ENCODE measurements around the gene SYT5.

Gene SYT5

DNA sequence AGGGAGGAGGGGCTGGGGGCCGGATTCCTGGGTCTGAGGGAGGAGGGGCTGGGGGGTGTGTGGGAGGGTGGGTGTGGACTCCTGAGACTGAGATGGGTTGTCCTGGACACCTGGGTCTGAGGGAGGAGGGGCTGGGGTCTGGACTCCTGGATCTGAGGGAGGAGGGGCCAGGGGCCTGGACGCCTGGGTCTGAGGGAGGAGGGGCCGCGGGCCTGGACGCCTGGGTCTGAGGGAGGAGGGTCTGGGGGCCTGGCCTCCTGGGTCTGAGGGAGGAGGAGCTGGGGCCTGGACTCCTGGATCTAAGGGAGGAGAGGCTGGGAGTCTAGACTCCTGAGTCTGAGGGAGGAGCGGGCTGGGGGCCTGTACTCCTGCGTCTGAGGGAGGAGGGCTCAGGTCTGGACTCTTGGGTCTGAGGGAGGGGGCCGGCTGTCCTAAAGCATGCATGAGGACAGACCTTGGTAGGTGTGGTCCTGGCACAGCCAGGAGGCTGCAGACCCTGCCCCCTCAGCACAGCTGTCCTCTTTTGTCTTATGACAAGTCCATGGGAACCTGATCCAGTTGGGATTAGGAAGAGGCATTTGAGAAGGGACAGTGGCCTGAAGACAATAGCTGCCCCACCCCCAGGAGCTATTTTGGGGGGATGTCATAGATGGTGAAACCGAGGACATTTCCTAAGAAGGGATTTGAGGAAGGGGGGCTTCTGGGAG lies 32.4 kb downstream of the SYT5 start:
- DNase-seq (ENCODE audit: low read depth, low spot score): no peak

DNA sequence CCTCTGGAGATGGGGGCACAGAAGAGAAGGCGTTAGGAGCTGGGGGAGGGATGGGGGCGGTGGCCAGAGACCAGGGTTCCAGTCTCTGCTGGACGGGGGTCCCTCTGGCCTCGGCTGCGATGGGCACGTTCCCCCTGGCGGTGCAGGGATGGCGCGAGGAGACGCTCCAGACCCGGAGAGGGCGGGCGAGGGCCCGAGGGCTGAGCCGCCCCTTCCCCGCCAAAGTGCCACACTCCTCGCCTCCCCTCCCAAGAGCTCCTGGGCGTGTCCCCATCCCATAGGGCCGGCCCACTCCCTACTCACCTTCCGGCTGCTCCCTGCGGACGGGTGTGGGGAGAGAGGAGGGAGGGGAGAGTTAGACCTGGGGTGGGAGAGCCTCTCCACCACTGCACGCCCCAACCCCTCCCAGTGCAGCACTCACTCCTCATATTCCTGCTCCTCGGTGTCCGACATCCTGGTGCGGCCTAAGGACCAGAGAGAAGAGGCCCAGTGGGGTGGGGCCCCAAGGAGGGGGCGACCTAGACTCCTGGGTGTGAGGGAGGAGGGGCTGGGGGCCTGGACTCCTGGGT lies 33.3 kb downstream of the SYT5 start:
- DNase-seq (ENCODE audit: low read depth, low spot score): no peak

DNA sequence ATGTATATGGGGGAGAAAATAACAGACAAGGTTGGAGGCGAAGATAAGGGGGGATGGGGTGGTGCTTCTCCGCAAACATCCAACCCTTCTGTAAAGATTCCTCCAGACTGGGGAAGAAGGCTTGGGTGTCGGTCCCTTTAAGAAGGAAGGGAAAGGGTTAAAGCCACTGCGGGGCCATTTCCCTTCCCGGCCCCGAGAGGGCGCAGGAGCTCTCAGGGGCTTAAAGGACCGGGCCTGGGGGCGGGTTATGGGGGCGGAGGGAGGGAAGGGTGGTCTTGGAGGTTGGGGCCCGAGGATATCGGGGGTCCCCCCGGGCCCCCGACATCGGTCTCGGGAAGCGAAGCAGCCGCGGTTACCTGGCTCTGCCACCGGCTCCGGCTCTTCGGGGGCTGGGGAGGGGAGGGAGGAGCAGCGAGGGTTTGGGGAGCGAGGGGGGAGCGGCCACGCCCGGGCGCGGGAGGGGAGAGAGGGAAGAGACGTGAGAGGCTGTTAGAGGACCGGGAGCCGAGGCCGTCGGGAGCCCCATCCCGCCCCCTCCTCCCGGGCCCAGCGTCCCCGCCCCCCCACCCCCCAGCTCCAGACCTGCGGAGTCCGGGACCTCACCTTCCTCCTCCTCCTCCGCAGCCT lies 33.9 kb downstream of the SYT5 start:
- DNase-seq (ENCODE audit: low read depth, low spot score): no peak

DNA sequence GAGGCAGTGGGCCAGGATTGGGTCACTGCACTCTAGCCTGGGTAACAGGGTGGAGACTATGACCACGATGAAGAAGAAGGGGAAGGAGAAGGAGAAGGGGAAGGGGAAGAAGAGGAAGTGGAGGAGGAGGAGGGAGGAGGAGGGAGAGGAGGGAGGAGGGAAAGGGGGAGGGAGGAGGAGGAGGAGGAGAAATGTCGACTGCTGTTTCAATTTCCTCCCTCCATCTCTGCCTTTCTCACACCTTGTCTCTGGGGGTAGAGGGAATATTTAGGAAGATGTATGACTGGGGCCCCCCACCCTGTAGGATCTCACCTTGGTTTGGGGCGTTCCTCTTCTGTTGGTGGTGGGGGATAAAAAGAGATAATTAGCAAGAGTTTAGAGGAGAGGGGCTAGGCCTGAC lies 34.9 kb downstream of the SYT5 start:
- DNase-seq (ENCODE audit: low read depth, low spot score): no peak

DNA sequence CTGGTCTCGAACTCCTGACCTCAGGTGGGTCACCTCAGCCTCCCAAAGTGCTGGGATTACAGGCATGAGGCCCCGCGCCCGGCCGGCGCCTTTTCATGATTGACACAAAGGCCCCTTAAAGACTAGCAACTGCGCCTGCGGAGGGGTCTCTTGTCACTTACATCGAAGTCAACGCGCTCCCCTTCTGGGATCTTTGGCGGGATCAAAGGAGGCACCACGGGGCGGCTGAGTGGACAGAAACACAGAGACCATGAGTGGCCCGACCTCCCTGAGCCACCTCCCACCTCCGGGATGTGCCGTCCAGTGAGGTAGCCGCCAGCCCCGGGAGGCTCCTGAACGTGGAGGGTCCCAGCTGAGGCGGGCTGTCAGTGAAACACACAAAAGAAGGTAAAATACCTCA lies 38.4 kb downstream of the SYT5 start:
- DNase-seq (ENCODE audit: low read depth, low spot score): no peak

DNA sequence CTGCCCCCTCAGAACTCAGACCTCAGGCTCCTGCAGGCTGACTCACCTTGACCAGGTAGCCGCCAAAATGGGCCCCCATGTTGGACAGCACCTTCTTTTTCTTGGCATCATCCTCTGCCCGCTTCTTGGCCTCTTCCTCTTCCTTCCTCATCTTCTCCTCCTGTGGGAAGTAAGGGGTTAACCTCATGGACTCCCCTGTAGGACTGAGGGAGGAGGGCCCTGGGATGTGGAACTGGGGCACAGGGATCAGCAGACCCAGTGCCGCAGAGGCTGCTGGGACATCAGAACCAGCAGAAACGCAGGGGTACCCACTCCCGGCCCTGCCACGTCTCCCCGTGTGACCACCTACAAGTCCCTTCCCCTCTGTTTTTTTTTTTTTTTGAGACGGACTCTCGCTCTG lies 42.2 kb downstream of the SYT5 start:
- DNase-seq (ENCODE audit: low read depth, low spot score): no peak

DNA sequence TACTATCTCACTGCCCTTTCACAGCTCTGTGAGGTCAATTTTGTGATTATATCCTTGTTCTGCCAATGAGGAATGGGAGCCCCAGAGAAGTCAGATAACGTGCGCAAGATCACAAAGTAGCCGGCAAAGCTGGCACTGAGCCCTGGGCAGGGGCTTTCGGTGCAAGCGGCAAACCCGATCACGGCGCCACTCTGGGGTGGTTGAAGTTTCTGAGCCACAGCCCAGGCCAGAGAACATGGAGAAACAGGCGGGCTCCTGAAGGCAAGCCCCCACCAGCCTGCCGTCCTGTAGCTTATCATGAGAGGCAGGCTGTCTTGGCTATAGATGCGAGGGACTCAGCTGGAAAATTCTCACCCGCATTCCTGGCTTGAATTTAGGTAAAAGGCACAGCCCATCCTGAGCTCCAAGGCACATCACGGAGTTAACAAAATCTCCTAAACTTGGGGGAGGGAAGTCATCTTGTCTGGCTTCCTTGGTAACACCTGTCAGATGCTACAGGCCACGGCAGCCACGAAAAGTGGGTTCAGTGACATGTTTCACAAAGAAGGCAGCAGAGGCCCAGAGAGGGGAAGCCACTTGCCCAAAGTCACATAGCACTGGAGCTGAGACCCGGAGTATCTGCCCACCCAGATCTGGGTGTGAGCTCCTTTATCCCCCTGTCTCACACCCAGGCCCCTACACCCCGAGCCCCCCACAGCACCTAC lies 43.5 kb downstream of the SYT5 start:
- no peak for DNase-seq (ENCODE audit: low read depth, low spot score)

DNA sequence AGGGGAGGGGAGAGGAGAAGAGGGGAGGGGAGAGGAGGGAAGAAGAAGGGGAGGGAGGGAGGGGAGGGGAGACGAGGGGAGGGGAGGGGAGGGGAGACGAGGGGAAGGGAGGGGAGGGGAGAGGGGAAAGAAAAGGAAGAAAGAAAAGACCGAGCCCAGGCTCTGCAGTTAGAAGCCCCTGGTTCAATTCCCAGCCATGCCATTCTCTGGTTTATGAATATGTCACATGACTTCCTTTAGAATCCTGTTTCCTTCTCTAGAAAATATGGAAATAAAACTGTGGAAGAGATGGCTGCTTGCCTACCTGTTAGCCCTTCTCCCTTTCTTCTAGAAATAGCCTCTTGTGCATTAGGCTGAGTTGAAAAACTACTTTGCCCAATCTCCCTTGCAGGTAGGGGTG lies 45.4 kb downstream of the SYT5 start:
- DNase-seq (ENCODE audit: low read depth, low spot score): no peak

DNA sequence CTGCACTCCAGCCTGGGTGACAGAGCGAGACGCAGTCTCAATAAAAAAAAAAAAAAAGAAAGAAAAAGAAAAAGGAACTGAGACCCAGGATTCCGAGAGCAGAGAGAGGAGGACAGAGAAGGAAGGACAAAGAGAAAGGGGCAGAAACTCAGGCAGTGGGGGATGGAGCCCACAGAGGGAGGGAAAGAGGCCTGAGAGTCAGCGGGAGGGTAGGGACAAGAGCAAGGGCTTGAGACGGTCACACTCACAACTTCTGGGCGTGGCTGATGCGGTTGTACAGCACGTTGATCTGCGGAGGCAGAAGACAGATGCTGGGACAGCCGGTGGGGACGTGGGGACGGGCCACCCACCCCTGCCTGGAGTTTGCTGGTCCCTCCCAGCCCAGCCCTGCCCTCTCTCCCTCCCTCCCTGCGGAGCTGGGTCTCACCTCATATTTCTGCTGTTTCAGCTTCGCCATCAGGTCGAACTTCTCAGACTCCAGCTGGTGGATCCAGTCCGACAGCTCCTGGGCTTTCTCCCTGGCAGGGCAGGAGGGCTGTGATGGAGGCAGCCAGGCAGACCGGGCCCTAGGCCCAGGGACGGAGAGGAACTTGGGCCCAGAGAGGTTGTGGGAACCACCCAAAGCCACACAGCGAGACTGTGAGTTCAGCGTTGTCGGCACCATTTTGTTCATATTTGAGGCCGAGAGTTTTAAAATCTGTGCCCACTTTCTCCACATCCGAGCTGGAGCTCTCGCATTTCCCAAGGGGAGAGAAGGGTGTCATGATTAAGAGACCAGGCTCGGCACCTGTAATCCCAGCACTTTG lies 46.2 kb downstream of the SYT5 start:
- no peak for DNase-seq (ENCODE audit: low read depth, low spot score)

DNA sequence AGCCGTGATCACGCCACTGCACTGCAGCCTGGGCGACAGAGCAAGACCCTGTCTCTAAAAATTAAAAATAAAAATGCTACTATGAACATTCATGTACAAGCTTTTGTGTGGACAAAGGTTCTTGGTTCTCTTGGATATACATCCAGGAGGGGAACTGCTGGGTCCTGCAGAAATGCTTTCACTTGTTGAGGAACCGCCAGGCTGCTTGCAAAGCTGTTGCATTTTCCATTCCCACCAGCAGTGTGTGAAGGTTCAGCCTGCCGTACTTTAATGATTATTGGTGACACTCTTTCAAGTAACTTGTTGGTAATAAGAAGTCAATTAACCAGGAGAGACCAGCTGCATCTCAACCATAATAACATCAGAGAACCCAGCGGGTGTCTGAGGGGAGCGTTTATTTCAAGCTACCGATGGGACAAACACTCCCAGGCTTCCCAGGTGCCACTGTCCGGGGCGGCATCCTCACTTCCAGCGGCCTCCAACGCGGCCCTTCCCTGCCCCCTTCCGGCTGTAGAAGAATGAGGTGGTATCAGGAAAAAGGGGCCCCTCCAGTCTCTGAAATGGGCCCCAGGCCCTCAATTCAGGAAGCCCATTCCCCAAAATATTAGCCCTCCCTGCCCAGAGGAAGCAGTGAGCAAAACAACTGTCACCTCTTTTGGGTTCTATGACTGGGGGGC lies 47.5 kb downstream of the SYT5 start:
- DNase-seq (ENCODE audit: low read depth, low spot score): no peak

DNA sequence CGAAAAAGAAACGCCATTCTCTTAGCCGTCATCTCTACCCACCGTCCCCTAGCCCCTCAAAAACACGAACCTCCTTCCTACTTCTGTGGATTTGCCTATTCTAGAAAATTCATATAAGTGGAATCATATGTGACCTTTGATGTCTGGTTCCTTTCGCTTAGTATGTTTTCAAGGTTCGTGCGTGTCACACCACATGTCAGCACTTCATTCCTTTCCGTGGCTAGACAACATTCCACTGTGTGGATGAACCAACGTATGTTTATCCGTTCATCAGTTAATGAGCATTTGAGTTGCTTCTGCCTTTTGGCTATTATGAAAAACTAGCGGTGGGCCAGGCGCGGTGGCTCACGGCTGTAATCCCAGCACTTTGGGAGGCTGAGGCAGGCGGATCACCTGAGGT lies 48.7 kb downstream of the SYT5 start:
- no peak for DNase-seq (ENCODE audit: low read depth, low spot score)
